ENCODE results near the gene NR5A2. TPM values are rescaled to one million over a fixed set of nuclear protein-coding genes. Genes with fewer than 3 reads are reported as not detected.

Gene NR5A2
- total RNA-seq, 2 donors from 2014 or later = 0.62 to 1.7 TPM

- Histone ChIP-seq H3K27me3 (ENCODE audit: control insufficient read depth, insufficient read depth, low read length, poor library complexity, severe bottlenecking) (no peaks in the 10 kb centered on the region), H3K27ac (ENCODE audit: low read depth, low read length) (no peak overlapping the region), H3K36me3 (ENCODE audit: control insufficient read depth, insufficient read depth, low read length) (no peaks in the 10 kb centered on the region), H3K9me3 (ENCODE audit: control insufficient read depth, low read length) (no peaks in the 10 kb centered on the region), H3K4me1 (ENCODE audit: control insufficient read depth, insufficient read depth, low read length) (no peaks in the 10 kb centered on the region), H3K4me3 (ENCODE audit: low read length) (no peak overlapping the region), H3K9ac (ENCODE audit: extremely low read depth, low read length, poor library complexity, severe bottlenecking) (no peak overlapping the region)
- 90 to 92% methylated on average over 3 of the region's 3 CpGs for WGBS, 2 experiments (ENCODE audit: insufficient coverage in 1 of 2, insufficient read length in 1 of 2)
- no peak for DNase-seq
- H3K4me1 Mint-ChIP-seq = no peaks in the 10 kb centered on the region
- H3K27ac Mint-ChIP-seq = no peak overlapping the region
- TF ChIP-seq CTCF (conservative IDR thresholded peaks at IDR 0.05) = no peak
- no peak overlapping the region for H3K4me3 Mint-ChIP-seq
- H3K27me3 Mint-ChIP-seq (ENCODE audit: insufficient read depth) = no peaks in the 10 kb centered on the region
- no peaks in the 10 kb centered on the region for H3K36me3 Mint-ChIP-seq (ENCODE audit: low read depth)
- H3K9me3 Mint-ChIP-seq = no peaks in the 10 kb centered on the region
Observed at GRCh38 chr1:200099040-200099439, 71.5 kb downstream of the NR5A2 start.

- TF ChIP-seq CTCF (conservative IDR thresholded peaks at IDR 0.05) = no peak
Observed at GRCh38 chr1:200103966-200104583, 76.6 kb downstream of the NR5A2 start.

GRCh38 chr1:200107004-200107470, 79.5 kb downstream of the NR5A2 start:
- peaks cover 6% of the 10 kb centered on the region for H3K4me1 Mint-ChIP-seq
- H3K36me3 Mint-ChIP-seq (ENCODE audit: low read depth) = no peaks in the 10 kb centered on the region
- Histone ChIP-seq H3K9ac (ENCODE audit: extremely low read depth, low read length, poor library complexity, severe bottlenecking) (no peak overlapping the region), H3K4me3 (ENCODE audit: low read length) (no peak overlapping the region), H3K27me3 (ENCODE audit: control insufficient read depth, insufficient read depth, low read length, poor library complexity, severe bottlenecking) (no peaks in the 10 kb centered on the region), H3K36me3 (ENCODE audit: control insufficient read depth, insufficient read depth, low read length) (no peaks in the 10 kb centered on the region), H3K4me1 (ENCODE audit: control insufficient read depth, insufficient read depth, low read length) (no peaks in the 10 kb centered on the region), H3K9me3 (ENCODE audit: control insufficient read depth, low read length) (no peaks in the 10 kb centered on the region), H3K27ac (ENCODE audit: low read depth, low read length) (no peak overlapping the region)
- H3K27ac Mint-ChIP-seq = no peak overlapping the region
- 86 to 93% methylated on average over 3 to 8 of the region's 8 CpGs for WGBS, 2 experiments (ENCODE audit: insufficient coverage in 1 of 2, insufficient read length in 1 of 2)
- H3K9me3 Mint-ChIP-seq = no peaks in the 10 kb centered on the region
- no peak overlapping the region for H3K4me3 Mint-ChIP-seq
- H3K27me3 Mint-ChIP-seq (ENCODE audit: insufficient read depth) = no peaks in the 10 kb centered on the region
- DNase-seq = no peak
- no peak for TF ChIP-seq CTCF (conservative IDR thresholded peaks at IDR 0.05)

More at GRCh38 chr1:200103966-200104583, 76.6 kb downstream of the NR5A2 start:
- H3K9ac ChIP-seq (ENCODE audit: extremely low read depth, low read length, poor library complexity, severe bottlenecking) = no peak overlapping the region
- WGBS, 2 experiments (ENCODE audit: insufficient coverage in 1 of 2, insufficient read length in 1 of 2) = 75 to 86% methylated on average over 1 of the region's 1 CpG
- no peaks in the 10 kb centered on the region for H3K9me3 ChIP-seq (ENCODE audit: control insufficient read depth, low read length)
- no peak overlapping the region for H3K4me3 ChIP-seq (ENCODE audit: low read length)
- no peak overlapping the region for H3K27ac ChIP-seq (ENCODE audit: low read depth, low read length)
- no peaks in the 10 kb centered on the region for H3K36me3 ChIP-seq (ENCODE audit: control insufficient read depth, insufficient read depth, low read length)
- H3K4me3 Mint-ChIP-seq = no peak overlapping the region
- no peaks in the 10 kb centered on the region for H3K9me3 Mint-ChIP-seq
- no peak overlapping the region for H3K27ac Mint-ChIP-seq
- no peaks in the 10 kb centered on the region for H3K4me1 ChIP-seq (ENCODE audit: control insufficient read depth, insufficient read depth, low read length)
- DNase-seq = no peak
- H3K27me3 ChIP-seq (ENCODE audit: control insufficient read depth, insufficient read depth, low read length, poor library complexity, severe bottlenecking) = no peaks in the 10 kb centered on the region
- H3K4me1 Mint-ChIP-seq = peaks cover 6% of the 10 kb centered on the region
- no peaks in the 10 kb centered on the region for H3K27me3 Mint-ChIP-seq (ENCODE audit: insufficient read depth)
- no peaks in the 10 kb centered on the region for H3K36me3 Mint-ChIP-seq (ENCODE audit: low read depth)
